Measurements from ENCODE around the gene COL4A2. TPM values are rescaled to one million over a fixed set of nuclear protein-coding genes. Genes with fewer than 3 reads are reported as not detected.

COL4A2 gene
- polyA plus RNA-seq, 1 donor (not counting 4 experiments of a cell fraction or from before 2014, with no cell fraction given), result 30.7 TPM

DNA sequence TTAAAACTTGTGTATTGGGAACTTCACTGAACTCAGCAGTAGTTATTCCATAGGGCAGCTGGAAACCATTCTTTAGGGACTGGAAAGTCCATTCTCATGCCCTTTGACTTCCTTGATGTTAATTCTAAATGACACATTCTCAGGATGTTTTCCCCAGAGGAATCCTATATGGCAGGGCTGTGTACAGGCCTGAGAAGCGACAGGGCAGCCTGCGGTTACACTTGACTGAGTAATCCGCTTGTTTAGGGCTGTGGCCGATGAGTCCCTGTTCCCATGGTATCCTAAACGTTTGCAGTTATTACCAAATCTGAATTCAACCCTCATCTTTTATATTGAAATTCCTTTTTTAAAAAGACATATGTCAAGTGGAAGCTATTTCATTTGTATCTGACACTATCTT, 83.5 kb downstream of the COL4A2 start:
- peaks cover 20% of the 10 kb centered on the region for H3K4me1 ChIP-seq (ENCODE audit: control insufficient read depth, extremely low read depth, insufficient read depth, low read length)
- dilution Hi-C loops (cut with MboI; ENCODE audit: extremely low pct_ligation_motif_present, low sequenced_read_pairs), result no loop called here
- no peak overlapping the region for H3K9ac ChIP-seq (ENCODE audit: control insufficient read depth, extremely low read depth, insufficient read depth, low read length)
- H3K9me3 ChIP-seq (ENCODE audit: control insufficient read depth, low read depth, low read length), result no peaks in the 10 kb centered on the region
- TF ChIP-seq, protein P1, sequence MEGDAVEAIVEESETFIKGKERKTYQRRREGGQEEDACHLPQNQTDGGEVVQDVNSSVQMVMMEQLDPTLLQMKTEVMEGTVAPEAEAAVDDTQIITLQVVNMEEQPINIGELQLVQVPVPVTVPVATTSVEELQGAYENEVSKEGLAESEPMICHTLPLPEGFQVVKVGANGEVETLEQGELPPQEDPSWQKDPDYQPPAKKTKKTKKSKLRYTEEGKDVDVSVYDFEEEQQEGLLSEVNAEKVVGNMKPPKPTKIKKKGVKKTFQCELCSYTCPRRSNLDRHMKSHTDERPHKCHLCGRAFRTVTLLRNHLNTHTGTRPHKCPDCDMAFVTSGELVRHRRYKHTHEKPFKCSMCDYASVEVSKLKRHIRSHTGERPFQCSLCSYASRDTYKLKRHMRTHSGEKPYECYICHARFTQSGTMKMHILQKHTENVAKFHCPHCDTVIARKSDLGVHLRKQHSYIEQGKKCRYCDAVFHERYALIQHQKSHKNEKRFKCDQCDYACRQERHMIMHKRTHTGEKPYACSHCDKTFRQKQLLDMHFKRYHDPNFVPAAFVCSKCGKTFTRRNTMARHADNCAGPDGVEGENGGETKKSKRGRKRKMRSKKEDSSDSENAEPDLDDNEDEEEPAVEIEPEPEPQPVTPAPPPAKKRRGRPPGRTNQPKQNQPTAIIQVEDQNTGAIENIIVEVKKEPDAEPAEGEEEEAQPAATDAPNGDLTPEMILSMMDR (optimal IDR thresholded peaks at IDR 0.05 in 1 of 3, IDR thresholded peaks at IDR 0.05 in 1 of 3, conservative IDR thresholded peaks at IDR 0.05 in 1 of 3; ENCODE audit: extremely low read depth in 1 of 3, insufficient read depth in 2 of 3, low read length in 3 of 3), result no peak
- no peak for TF ChIP-seq EZH2 (IDR thresholded peaks at IDR 0.05; ENCODE audit: low read length)
- H3K27me3 ChIP-seq (ENCODE audit: control insufficient read depth, extremely low read depth, insufficient read depth, low read length), result no peaks in the 10 kb centered on the region
- H2AFZ ChIP-seq (ENCODE audit: control insufficient read depth, low read length), result no peak overlapping the region
- H3K4me2 ChIP-seq (ENCODE audit: control insufficient read depth, extremely low read depth, insufficient read depth, low read depth, low read length), result no peak overlapping the region
- DNase-seq (ENCODE audit: low read depth, low spot score), result no peak
- no peaks in the 10 kb centered on the region for H4K20me1 ChIP-seq (ENCODE audit: control insufficient read depth, extremely low read depth, insufficient read depth, low read length)
- H3K79me2 ChIP-seq (ENCODE audit: control insufficient read depth, insufficient read depth, low read length), result peaks cover 13% of the 10 kb centered on the region
- H3K9me1 ChIP-seq (ENCODE audit: control insufficient read depth, extremely low read depth, insufficient read depth, low read length), result no peaks in the 10 kb centered on the region
- H3K4me3 ChIP-seq (ENCODE audit: control insufficient read depth in 2 of 3, extremely low read depth in 1 of 3, insufficient read depth in 2 of 3, low read depth in 1 of 3, low read length in 3 of 3), result no peak overlapping the region
- FAIRE-seq, result no peak
- no peaks in the 10 kb centered on the region for H3K36me3 ChIP-seq (ENCODE audit: control insufficient read depth in 2 of 2, extremely low read depth in 1 of 2, insufficient read depth in 2 of 2, low read length in 2 of 2)
- H3K27ac ChIP-seq (ENCODE audit: control insufficient read depth, insufficient read depth, low read length), result no peak overlapping the region

DNA sequence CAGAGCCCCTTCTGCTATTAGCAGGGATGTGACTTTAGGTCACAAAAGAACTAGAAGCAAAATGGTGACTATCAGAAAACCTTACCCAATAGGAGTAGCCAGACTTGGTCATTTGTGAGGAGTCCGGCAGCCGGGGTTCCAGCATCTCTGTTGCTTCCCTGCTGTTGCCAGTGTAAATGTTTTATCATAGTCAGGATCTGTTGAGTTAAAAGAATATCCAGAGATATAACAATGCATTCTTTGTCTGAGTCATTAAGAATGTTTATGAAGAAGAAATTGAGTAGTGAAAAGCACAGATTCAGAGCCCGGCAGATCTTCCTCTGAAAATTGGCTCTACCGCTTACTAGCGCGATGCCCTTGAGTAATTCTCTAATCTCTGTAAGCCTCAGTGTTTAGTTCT, 84.2 kb downstream of the COL4A2 start:
- FAIRE-seq, result no peak
- Histone ChIP-seq H4K20me1 (ENCODE audit: control insufficient read depth, extremely low read depth, insufficient read depth, low read length) (no peaks in the 10 kb centered on the region), H3K79me2 (ENCODE audit: control insufficient read depth, insufficient read depth, low read length) (peaks cover 9% of the 10 kb centered on the region), H3K27me3 (ENCODE audit: control insufficient read depth, extremely low read depth, insufficient read depth, low read length) (no peaks in the 10 kb centered on the region), H2AFZ (ENCODE audit: control insufficient read depth, low read length) (no peak overlapping the region), H3K4me2 (ENCODE audit: control insufficient read depth, extremely low read depth, insufficient read depth, low read depth, low read length) (no peak overlapping the region), H3K9ac (ENCODE audit: control insufficient read depth, extremely low read depth, insufficient read depth, low read length) (no peak overlapping the region), H3K4me3 (ENCODE audit: control insufficient read depth in 2 of 3, extremely low read depth in 1 of 3, insufficient read depth in 2 of 3, low read depth in 1 of 3, low read length in 3 of 3) (no peak overlapping the region), H3K27ac (ENCODE audit: control insufficient read depth, insufficient read depth, low read length) (no peak overlapping the region), H3K36me3 (ENCODE audit: control insufficient read depth in 2 of 2, extremely low read depth in 1 of 2, insufficient read depth in 2 of 2, low read length in 2 of 2) (no peaks in the 10 kb centered on the region), H3K9me1 (ENCODE audit: control insufficient read depth, extremely low read depth, insufficient read depth, low read length) (no peaks in the 10 kb centered on the region), H3K4me1 (ENCODE audit: control insufficient read depth, extremely low read depth, insufficient read depth, low read length) (peaks cover 20% of the 10 kb centered on the region), H3K9me3 (ENCODE audit: control insufficient read depth, low read depth, low read length) (no peaks in the 10 kb centered on the region)
- no peak for DNase-seq (ENCODE audit: low read depth, low spot score)
- dilution Hi-C loops (cut with MboI; ENCODE audit: extremely low pct_ligation_motif_present, low sequenced_read_pairs), result no loop called here
- TF ChIP-seq EZH2 (IDR thresholded peaks at IDR 0.05; ENCODE audit: low read length), result no peak
- TF ChIP-seq, protein P1 (optimal IDR thresholded peaks at IDR 0.05 in 1 of 3, IDR thresholded peaks at IDR 0.05 in 1 of 3, conservative IDR thresholded peaks at IDR 0.05 in 1 of 3; ENCODE audit: extremely low read depth in 1 of 3, insufficient read depth in 2 of 3, low read length in 3 of 3), result no peak

Measured in keratinocyte (primary cell).